GM18505 (cell line): ENCODE data around the gene LRIG3.
"Not testable (repeated sequence)": the region's sequence is repeated elsewhere in the genome, so short reads cannot be mapped to it uniquely, and the experiment has no call there.

Experiments
- ATAC-seq: cut with Tn5 transposase; IDR thresholded peaks from one replicate; pipeline ENCODE4 v1.9.1; 2021; ENCODE audit not compliant: unreplicated experiment
- POLR2A ChIP-seq: IDR thresholded peaks from 4 replicates; pipeline ENCODE4 v1.6.1; 2011; ENCODE audit warnings: borderline replicate concordance; ENCODE audit not compliant: insufficient read depth, insufficient read length; ENCODE audit errors: extremely low read depth

The LRIG3 gene

GRCh38 chr12:58877243-58877743 lies 43.0 kb downstream of the LRIG3 start:
- no peak for ATAC-seq
- no peak for TF ChIP-seq POLR2A

GRCh38 chr12:58873496-58873895 lies 46.8 kb downstream of the LRIG3 start:
- no peak for ATAC-seq
- no peak for TF ChIP-seq POLR2A

- ATAC-seq: no peak
- TF ChIP-seq POLR2A: no peak
These were observed 48.7 kb downstream of the LRIG3 start for GRCh38 chr12:58871556-58871955.

- no peak for TF ChIP-seq POLR2A
- ATAC-seq: no peak
These were observed 49.7 kb downstream of the LRIG3 start for GRCh38 chr12:58870595-58870994.

GRCh38 chr12:58860788-58861240 lies 59.5 kb downstream of the LRIG3 start:
- TF ChIP-seq POLR2A: no peak
- no peak for ATAC-seq

GRCh38 chr12:58860056-58860787 lies 60.1 kb downstream of the LRIG3 start:
- no peak for ATAC-seq
- TF ChIP-seq POLR2A: no peak

GRCh38 chr12:58858030-58858429 lies 62.3 kb downstream of the LRIG3 start:
- no peak for TF ChIP-seq POLR2A
- no peak for ATAC-seq

- not testable (repeated sequence) for ATAC-seq
These were observed 63.1 kb downstream of the LRIG3 start for GRCh38 chr12:58857206-58857605.

GRCh38 chr12:58855630-58856029 lies 64.7 kb downstream of the LRIG3 start:
- not testable (repeated sequence) for ATAC-seq

- no peak for ATAC-seq
- TF ChIP-seq POLR2A: no peak
These were observed 69.5 kb downstream of the LRIG3 start for GRCh38 chr12:58850826-58851225.

- no peak for TF ChIP-seq POLR2A
These were observed 72.3 kb downstream of the LRIG3 start for GRCh38 chr12:58847901-58848600.

GRCh38 chr12:58844161-58844560 lies 76.1 kb downstream of the LRIG3 start:
- TF ChIP-seq POLR2A: no peak
- no peak for ATAC-seq

More at GRCh38 chr12:58847901-58848600, 72.3 kb downstream of the LRIG3 start:
- ATAC-seq: no peak

- TF ChIP-seq POLR2A: no peak
- ATAC-seq: no peak
These were observed 79.1 kb downstream of the LRIG3 start for GRCh38 chr12:58841058-58841798.

GRCh38 chr12:58833853-58834252 lies 86.5 kb downstream of the LRIG3 start:
- no peak for TF ChIP-seq POLR2A
- no peak for ATAC-seq

- TF ChIP-seq POLR2A: no peak
- no peak for ATAC-seq
These were observed 87.4 kb downstream of the LRIG3 start for GRCh38 chr12:58832920-58833319.
